ENCODE measurements around the gene GRIN3A.

The GRIN3A gene

DNA sequence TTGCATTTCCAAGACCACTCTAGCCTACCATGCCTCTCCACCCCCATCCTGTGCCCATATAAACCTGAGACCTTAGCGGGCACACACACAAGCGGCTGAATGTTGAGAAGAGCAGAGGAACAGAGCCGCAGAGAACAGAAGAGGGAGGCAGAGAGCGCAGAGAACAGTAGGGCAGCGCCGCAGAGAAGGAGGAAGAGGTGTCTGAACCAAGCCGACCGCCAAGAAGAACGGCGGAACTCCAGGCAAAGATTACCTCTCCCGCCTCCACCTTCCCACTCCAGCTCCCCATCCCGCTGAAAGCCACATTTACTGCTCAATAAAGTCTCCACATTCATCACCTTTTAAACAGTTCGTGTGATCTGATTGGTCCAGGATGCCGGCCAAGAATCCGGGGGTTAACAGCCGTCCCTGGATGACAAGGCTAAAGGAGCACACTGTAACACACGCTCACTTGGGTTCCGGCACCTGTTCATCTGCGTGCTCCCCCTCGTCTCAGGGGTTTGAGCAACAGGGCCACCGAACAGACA, 33.2 kb downstream of the GRIN3A start:
- DNase-seq, result no peak

DNA sequence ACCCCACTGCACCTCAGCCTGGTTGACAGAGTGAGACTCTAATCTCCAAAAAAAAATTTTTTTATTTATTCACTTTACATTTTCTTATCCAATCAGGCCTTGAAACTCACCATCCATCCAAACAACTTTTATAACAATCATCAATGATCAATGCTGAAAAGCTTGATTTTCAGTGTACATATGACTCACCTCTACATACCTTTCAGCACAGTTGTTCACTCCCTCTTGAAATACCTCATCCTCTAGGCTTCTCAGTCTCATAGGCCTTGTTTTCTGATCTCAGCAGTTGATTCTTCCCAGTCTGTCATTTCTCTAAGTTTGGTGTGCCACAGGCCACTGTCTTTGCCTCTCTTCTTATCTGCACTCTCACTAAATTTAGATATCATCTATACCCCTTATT, 36.2 kb downstream of the GRIN3A start:
- no peak for DNase-seq

DNA sequence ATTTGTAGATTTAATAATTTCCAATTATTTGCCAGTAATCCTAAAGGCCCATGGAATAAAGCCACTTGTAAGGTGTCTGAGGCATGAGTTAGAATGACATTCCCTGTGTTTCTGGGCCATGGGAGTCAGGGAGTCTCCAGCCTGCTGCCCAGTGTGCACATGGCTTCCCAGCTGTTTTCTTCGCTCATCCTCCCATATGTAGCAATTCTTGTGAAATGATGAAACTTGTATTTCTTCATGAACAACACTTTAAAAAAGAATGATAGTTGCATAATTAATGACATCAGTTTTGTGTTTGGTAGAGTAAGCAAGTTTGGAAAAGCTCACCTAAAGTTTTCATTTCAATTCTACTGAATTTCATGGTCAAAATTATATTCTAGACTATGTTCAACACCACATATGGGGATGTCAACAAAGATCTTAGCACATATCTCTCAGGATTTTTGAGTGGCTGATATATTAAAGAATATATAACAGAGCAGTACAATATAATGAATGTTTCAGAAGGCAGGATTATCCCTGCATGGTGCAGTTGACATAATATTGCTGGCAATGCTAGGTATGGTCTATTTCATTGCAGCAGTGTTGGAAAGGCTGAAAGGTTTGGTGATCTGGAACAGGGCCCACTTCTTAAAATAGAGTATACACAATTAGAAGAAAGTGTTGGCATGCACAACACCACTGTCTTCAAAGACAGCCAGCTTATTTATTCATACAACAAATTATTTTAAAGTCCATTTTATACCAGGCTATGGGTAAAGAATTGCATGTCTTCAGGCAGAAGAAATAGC, 44.7 kb downstream of the GRIN3A start:
- no peak for DNase-seq

DNA sequence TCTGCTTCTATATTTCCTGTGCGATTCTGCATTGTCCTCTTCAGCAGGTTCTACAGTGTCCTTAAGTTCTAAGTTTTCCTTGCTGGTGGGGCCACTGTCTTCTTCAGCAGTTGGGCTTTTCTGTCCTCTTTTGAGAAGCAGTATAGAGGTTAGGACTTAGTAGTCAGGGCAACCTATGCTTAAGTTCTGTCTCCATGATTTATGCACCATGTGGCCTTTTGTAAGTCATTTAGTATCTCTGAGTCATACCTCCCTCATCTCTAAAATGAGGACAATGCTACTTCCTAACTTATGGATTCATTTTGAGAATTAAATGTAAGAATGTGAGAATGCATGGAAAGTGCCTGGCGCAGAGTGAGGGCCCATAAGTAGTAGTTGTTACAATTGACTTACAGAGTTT, 46.8 kb downstream of the GRIN3A start:
- no peak for DNase-seq

DNA sequence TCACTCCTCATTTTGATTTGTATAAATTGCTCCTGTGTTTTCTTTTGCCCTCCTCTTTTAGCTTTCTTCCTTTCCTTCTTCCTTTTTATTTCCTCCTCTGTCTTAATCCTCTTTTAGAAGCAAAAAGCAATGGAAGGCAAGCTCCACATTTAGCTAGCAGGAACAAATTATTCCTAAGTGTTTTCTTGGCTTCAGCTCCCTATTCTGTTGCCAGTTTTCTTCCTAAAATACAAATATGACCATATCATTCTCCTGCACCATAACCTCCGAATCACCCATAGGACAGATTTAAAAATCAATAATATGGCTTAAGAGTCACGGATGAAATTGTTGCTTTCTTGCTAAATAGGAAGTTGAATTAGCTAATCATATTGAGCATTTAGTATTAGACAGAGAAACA, 49.4 kb downstream of the GRIN3A start:
- DNase-seq, result no peak

DNA sequence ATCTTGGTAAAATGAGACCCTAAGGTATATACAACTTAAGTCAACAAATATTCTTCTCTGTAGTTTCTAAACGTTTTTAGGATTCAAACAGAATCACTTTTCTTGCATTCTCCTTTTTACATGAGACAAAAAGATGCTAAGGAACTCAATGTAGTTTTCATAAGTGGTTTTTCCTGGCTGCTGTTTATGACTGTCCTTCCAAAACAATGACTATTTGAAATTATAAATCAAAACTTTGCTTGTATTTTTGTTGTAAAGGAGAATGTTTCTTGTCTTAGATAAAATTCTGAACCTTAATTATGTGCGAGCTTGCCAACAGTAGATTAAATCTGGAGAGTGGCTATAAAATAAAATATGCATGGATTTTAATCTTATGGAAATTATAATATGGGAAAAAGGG, 53.8 kb downstream of the GRIN3A start:
- DNase-seq, result no peak

DNA sequence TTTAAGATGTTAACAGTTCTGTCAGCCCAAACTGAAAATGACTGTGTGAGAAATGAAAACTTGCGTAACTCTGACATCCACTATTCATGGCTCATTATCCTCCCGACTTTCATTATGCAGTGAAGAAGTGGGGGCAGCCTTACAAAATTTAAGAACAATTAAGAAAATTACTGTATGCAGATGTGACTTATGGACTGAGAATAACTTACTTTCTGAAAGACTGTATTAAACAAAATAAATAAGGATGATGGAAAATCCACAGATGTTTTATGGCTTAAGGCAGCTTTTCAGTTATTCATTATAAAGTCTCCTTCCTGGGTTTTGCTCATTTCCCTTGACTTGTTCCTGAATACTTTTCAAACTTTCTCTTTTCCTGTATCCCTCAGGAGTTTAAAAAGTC, 55.2 kb downstream of the GRIN3A start:
- no peak for DNase-seq

DNA sequence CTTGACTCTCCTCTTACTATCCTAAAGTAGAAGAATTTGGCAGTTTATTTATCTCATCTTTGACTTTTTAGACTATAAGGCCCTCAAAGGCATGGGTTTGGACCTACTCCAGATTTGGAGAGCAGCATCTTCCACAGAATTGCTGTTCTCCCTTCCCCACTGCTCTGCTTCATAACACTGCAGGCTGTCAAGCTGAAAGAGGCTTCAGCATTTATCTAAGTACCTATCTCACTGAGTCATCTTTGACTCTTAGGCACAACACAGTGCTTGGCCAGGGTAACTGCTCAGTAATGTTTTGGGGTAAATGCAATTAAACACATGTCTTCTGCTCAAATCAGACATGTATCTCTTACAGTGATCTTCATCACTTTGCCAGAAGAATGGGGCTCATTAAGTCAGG, 60.6 kb downstream of the GRIN3A start:
- no peak for DNase-seq

DNA sequence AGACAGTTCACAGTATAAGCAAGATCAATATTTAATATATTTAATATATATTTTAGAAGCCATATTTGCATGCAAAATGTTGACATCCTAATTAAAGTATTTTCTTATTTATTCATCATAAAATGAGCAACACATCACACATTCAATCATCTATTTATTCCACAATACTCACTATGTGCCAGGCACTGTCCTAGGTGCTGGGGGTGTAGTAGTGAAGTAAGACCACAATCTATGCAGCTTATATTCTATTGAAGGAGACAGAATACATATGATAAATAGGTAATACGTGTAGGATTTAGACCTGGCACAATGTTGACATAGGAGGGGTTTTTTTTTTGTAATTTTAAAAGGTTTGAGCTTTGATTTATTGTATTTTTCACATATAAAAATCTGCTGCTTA, 63.1 kb downstream of the GRIN3A start:
- DNase-seq, result no peak

DNA sequence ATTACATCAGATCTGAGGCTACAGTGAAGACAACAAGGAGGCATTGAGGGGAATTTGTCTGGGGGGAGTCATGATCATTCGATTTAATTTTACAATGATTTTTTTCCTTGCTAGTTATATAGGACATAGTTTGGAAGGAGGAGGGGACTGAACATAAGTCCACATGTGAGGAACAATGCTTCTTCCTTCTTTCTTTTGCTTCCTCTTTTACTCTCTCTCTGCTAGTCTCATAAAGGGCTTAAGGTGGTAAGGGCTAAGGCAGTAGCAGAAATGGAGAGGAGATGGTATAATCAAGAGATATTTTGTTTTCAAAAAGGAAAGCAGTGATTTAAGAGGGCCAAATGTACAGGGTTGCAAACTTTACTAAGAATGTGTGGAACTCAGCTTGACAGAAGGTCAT, 64.3 kb downstream of the GRIN3A start:
- no peak for DNase-seq

DNA sequence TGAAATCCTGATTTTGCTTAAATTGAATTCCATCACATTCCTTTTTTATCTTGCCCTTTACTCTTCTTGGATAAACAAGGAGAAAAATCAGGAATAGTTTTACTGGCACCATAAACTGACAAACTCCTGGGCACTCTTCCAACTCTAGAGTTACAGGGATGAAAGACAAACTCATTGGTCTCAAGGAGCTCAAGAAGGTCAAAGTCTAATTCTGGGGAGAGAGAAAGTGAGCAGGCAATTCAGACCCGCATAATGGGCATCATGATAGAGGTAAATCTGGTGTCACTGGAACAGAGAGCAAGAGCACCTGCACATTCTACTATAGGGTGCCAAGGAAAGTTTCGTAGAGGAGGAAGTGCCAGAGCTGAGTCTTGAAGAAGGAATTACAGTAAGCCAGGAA, 64.8 kb downstream of the GRIN3A start:
- DNase-seq, result no peak

DNA sequence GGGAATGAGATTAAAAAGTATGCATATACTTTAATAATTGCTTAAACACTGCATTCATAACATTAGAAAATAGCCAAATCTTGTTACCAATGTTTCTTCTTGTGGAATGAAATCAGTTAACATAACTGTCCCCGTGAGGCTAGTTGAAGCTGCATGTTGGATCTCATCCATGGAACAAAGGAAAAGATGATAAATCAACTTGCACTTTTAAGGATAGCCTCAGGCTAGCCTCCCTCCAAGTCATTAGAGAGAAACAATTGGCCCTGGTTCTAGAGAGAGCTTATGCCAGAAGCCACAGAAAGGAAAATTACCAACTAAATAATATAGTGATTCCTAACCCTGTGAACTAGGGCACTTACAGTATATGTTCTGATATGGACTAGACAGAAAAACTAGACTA, 66.9 kb downstream of the GRIN3A start:
- DNase-seq, result no peak

DNA sequence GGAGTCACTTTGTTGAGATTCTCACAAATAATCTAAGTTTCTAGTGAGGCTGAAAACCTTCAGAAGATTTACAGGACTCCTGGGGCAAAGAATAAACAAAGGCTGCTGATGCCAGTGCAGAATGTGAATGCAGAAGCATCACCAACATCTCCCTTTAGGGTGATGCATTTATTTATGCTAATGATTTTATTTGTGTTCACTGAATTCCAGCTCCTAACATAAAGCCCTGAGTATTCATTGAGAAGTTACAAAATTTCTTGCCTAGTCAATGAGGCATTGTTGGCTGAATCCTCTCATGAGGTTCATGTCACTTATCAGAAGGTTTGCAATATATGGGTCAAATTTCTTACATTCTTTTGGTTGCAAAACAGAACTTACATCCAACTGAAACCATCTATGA, 70.0 kb downstream of the GRIN3A start:
- no peak for DNase-seq

DNA sequence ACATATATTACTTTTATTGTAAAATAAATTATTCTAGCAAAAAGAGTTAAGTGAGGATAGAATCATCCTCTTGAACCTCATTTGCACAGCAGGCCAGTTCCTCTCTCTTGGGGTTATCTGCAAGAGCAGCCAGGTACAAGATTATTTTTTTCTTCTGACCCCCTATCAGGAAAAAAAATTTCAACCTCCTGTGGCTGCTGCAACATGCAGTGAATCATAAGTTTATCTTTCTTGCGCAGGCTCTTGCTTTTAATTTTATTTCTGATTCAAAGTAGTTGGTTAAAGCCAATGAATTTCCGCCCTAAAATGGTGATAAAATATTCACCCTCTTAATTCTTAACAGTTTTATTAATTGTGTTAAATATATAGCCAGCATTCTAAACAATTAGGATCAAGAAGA, 74.0 kb downstream of the GRIN3A start:
- no peak for DNase-seq

DNA sequence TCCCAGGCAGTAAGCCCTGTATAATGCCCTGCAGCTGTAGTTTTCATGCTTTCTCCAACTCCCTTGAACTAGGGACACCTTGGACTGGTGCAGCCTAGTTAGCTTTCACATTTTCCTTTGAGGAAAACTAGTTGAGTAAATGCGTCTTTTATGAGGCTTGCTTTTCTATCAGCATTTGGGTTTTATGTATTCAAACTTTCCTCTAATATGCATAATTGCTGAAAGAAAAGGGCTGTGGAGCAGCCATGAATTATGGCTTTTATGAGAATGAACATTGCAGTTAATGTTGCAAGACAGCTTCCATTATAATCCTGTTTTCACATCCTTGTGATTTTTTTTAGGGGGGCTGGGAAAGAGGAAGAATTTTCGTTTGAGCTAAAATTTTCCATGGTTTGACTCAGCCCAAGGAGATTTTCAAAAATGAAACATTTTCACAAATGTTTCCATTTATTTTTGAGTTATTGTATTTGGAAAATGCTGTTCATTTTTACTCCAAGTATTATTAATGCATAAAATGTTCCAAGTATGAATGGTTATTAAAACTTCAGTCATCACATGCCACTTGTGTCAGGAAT, 85.8 kb downstream of the GRIN3A start:
- DNase-seq, result no peak

DNA sequence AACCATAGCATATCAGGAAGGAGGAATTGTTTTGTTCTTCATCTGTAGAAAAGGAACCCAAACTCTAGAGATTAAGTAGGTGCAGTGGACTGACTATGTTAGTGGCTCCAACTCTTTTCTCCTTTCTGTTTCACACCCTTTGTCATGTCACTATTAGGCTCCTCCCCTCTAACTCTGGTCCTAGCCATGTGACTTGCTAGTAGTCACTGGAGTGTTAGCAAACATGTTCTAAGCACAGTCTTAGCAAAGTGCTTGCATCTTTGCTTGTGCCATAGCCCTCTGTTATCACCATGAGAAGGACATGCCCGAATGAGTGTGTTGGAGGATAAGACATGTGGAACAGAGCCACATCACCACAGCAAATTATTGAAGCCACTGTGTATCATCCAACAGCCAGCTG, 88.3 kb downstream of the GRIN3A start:
- no peak for DNase-seq

DNA sequence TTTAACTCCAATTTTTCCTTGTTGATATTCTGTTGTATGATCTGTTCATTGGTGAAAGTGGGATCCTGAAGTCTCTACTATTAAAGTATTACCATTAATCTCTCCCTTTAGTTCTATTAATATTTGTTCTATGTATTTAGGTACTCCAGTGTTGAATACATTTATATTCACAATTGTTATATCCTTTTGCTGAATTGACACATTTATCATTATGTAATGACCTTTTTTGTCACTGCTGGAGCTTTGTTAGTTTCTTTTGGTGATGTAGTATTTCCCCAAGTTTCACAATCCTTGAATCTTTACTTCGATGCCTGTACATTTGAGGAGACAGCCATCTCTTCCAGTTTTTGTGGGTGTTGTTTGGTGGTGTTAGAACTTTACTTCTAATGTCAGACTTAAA, 90.0 kb downstream of the GRIN3A start:
- no peak for DNase-seq

DNA sequence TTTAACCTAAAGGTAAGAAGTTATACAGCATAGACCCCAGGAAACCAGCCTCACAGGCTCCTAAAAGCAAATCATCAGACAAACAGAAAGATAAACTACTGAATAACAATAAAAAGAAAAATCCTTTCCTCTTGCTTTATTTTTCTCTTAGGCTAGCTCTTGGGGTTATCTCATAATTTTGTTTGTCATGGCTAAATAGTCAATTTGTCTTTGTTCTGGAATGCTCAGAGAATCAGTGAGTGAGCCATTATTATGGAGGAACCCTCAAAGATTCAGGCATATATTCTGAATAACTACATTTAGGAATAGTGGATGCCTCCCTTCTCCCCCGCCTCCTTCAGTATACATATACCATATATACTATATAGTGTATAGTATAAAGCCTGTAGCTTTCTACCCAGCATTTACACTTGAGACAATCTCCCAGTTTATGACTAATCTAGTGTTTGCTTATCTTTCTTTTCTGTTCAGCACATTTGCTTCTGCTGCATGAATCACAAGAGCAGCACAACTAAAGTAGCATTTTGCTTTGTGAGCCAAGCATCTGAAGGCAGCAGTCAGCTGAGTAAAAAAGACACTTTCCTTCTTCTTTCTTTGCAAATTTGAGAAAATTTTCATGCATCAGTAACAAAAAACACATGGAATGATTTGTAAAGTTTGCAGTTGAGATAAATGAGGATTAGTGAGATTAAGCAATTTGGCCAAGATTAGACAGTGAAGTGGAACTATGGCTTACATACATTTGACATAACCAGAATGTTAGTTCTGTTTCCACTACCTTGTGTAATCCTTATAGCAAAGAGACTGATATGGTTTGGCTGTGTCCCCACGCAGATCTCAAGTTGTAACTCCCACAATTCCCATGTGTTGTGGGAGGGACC, 98.4 kb downstream of the GRIN3A start:
- DNase-seq, result no peak

DNA sequence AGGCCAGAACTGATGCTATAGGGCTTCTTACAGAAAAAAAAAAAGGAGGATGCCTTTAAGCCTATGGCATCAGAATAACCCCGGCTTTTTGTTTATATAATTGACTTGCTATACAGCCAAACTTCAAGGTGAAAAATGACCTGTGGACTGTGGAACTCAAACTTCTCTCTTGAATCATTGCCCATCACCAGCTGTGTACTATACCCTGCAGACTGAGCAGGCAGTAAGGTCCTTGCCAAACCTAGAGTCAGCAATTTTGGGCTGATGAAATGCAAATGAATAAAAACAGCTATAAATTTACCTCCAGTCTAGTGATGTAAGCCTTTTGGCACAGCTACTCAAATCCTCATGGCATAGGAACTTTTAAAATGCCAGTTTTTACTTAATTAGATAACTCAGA, 99.1 kb downstream of the GRIN3A start:
- DNase-seq, result no peak

DNA sequence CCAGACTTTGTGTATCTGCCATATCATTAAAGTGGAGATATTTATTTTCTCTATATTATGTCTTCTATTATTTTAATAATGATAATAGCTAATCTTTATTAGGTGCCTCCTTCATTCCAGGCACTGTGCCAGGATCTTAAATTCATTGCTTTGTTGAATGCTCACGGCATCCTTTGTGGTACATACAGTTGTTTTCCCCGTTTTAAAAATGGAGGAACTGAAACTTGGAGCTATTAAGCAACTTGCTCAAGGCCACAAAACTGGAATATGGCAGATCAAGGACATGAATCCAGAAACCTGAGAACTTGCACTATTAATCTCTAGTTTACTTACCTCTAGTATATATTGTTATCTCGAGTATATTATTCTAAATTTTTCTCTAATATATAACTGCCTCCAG, 102.2 kb downstream of the GRIN3A start:
- DNase-seq, result no peak

DNA sequence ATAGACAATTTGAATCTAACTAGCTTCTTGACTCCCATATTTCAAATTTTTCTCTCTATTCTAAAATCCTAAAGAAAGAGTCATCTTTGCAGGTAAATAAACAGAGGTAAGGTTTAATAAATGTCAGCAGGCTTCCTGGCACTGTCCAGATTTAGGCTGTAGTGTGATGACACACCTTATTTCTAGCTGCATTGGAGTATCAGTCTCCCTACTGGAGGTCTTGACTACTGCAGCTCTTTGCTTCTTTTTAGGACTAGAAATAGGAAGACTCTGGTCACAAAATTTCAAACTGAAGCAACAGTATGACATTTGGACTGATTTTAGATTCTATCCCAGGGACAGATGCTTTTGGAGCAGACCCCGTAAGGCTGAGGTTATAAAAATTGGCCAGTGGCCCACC, 103.0 kb downstream of the GRIN3A start:
- DNase-seq, result no peak

DNA sequence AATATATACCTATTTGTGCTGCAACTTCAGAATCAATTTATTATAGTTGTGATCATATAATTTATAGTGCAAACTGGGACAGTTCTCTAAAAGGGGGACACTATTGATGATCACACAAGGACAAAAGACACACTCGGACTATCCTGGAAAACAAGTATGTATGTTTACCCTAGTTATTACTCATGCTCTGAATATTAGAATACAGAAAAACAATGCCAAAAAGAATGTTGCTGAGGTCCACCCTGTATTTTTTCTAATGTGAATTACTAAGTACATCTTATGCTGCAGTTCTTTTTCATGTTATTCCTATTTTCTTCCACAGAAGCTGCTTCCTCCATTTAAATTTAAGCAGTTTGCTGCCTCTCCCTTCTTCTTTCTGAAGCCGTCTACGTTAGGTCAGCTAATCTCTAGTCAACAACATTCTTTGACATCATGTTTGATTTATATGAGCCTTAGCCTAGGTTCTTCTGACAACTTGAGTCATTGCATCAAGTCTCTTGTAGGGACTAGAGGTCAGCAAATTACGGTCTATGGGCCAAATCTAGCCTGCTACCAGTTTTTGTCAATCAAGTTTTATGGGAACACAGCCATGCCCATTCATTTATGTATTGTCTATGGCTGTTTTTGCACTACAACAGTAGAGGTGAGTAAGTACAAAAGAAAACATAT, 103.6 kb downstream of the GRIN3A start:
- DNase-seq, result no peak

DNA sequence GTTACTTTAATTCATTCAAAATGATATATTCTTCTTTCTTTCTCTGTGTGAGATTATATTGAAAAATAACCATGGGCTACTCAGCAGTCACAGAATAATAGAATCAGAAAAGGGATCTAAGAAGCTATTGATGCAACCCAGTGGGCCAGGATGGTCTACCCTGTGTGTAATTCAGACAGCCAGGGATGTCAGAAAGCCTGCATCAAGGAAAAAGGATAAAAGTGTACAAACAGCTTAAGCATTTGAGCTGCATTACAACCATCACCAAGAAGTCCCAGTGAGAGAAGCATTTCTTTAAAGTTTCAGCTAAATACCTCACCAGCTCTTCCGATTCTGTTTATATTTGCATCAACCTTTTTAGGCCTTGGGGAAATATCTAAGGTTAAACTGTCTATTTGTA, 105.8 kb downstream of the GRIN3A start:
- no peak for DNase-seq
